ENCODE measurements around the gene KCTD4.
A peak's percentile ranks its signal among the peaks of the same experiment; 100 is the strongest.

The KCTD4 gene

GRCh38 chr13:45178349-45179162, 22.3 kb downstream of the KCTD4 start:
- DNase-seq (ENCODE audit: low spot score), result no peak

- no peak for DNase-seq (ENCODE audit: low spot score)
Measured at GRCh38 chr13:45174478-45174877, 26.4 kb downstream of the KCTD4 start.

GRCh38 chr13:45168555-45168930, 32.3 kb downstream of the KCTD4 start:
- no peak for DNase-seq (ENCODE audit: low spot score)

GRCh38 chr13:45167611-45168554, 33.0 kb downstream of the KCTD4 start:
- DNase-seq (ENCODE audit: low spot score), result peak; percentile 92

- no peak for DNase-seq (ENCODE audit: low spot score)
Measured at GRCh38 chr13:45166858-45167257, 34.0 kb downstream of the KCTD4 start.

GRCh38 chr13:45162821-45163220, 38.0 kb downstream of the KCTD4 start:
- DNase-seq (ENCODE audit: low spot score), result peak; percentile 60

GRCh38 chr13:45162194-45162593, 38.7 kb downstream of the KCTD4 start:
- peak; percentile 5 for DNase-seq (ENCODE audit: low spot score)

- no peak for DNase-seq (ENCODE audit: low spot score)
Measured at GRCh38 chr13:45156565-45157361, 44.1 kb downstream of the KCTD4 start.

GRCh38 chr13:45149964-45150363, 50.9 kb downstream of the KCTD4 start:
- no peak for DNase-seq (ENCODE audit: low spot score)

GRCh38 chr13:45143346-45143751, 57.5 kb downstream of the KCTD4 start:
- peak; percentile 7 for DNase-seq (ENCODE audit: low spot score)

All from LoVo (cell line).